ENCODE data around the gene CLEC10A.
"Not testable (repeated sequence)": the region's sequence is repeated elsewhere in the genome, so short reads cannot be mapped to it uniquely, and the experiment has no call there.

CLEC10A gene

GRCh38 chr17:7108560-7108925 is 28.5 kb upstream of the CLEC10A start:
- no peak for DNase-seq (ENCODE audit: low read depth in 2 of 2)

DNA sequence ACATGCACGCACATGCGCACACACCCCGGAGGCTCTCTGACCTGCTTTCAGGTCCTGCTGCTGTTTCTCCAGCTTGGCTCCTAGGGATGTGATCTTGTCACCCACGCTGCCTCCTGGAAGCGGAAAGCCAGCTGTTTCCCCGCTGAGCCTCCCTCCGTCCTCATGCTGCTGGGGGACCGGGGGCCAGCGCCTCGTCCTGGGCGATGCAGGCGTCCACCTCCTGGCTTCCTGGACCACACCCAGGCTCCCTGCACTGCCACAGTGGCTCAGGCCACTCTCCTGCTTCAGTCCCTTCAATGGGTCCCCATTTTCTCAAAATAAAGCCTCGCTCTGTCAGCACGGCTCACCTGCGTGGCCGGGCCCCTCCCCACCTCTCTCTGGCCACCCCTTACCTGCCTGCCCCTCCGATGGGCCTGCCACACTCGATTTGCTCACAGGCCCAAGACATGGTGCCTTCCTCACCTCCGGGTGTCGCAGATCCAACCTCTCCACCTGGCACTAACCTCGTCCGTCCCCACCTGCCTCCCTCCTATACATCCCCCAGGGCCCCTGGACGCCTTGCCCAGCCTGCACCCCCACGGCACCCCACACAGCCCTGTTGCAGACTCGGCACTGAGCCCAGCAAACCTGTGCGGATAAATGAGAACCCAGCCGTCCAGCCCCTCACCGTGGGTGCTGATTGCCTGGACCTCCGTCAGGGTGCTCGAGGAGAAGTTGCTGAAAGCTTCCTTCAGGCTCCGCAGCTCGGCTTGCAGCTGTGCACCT is 27.9 kb upstream of the CLEC10A start:
- DNase-seq (ENCODE audit: low read depth in 2 of 2): no peak

GRCh38 chr17:7107012-7107754 is 27.1 kb upstream of the CLEC10A start:
- no peak for DNase-seq (ENCODE audit: low read depth in 2 of 2)

DNA sequence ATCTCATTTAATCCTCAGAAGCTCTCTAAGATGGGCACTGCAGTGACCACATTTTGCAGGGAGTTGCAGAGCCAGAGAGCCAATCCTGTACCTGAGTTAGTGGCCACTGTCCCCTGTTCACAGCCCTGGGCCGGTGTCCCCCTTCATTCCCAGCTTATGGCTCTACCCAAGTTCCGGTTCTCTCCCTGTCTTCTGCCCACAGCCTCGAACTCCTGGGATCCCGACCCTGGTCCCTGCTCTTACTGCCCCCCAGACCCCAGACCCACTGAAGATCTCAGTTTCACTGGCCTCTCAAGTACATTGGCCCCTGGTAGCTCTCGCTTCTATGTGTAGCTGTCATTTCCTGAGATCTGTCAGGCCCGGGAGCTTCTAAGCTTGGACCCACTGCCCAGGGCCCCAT is 22.4 kb upstream of the CLEC10A start:
- DNase-seq (ENCODE audit: low read depth in 2 of 2): no peak

DNA sequence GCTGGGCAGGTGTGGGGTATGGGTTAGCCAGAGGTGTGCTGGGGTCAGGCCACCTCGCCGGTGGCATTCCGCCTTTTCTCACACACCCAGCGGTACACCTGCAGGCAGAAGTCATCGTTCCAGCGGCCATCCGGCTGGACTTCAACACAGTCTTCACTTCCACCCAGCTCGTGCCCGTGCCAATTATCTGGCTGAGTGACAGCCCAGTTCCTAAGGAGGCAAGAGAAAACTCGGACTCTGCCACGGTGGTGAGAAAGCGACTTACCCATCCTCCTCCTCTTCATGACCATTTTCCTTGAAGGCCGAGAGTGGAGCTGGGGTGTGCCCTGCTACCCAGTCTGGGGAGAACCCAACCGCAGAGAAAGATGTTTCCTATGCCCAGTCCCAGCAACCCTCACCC is 21.5 kb upstream of the CLEC10A start:
- DNase-seq (ENCODE audit: low read depth in 2 of 2): no peak

DNA sequence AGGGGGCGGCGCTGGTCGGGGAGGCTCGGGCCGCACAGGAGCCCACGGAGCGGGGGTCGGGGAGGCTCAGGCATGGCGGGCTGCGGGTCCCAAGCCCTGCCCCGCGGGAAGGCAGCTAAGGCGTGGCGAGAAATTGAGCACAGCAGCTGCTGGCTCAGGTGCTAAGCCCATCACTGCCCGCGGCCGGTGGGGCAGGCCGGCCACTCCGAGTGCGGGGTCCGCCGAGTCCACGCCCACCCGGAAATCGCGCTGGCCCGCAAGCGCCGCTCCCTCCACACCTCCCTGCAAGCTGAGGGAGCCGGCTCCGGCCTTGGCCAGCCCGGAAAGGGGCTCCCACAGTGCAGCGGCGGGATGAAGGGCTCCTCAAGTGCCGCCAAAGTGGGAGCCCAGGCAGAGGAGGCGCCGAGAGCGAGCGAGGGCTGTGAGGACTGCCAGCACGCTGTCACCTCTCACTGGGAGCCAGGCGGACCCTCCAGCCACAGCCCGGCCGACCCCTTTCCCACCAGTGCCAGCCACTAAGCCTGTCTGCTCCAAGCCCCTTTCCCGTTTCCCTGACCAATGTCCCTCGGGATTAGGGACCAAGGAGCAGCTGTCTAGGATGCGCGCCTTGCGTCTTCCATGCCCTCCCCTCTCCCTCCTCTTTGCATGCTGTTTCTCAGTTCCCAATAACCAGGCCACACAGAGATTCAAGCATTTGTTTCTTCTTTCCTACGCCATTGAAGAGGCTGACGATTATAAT is 20.8 kb upstream of the CLEC10A start:
- DNase-seq (ENCODE audit: low read depth in 2 of 2): not testable (repeated sequence)

- no peak for DNase-seq (ENCODE audit: low read depth in 2 of 2)
These were observed 18.9 kb upstream of the CLEC10A start for GRCh38 chr17:7098802-7099459.

GRCh38 chr17:7097940-7098339 is 17.9 kb upstream of the CLEC10A start:
- no peak for DNase-seq (ENCODE audit: low read depth in 2 of 2)

DNA sequence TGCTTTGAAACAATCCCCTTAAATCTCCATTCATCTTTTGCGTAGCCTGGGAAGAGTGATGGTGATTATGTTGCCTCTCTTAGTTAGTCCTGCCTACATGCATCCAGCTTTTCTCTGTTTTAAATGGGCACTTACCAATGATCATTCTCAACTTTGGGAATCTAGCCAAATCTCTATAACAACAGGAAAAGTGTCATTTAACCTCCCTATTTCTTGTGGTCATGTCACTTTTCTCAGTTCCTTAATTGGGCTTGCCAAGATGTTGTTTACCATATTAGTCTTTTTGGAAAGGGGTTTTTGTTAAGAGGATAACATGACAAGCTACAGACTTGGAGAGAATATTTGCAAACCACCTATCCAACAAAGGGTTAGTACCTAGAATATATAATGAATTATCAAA is 15.6 kb upstream of the CLEC10A start:
- DNase-seq (ENCODE audit: low read depth in 2 of 2): no peak

- no peak for DNase-seq (ENCODE audit: low read depth in 2 of 2)
These were observed 14.6 kb upstream of the CLEC10A start for GRCh38 chr17:7094652-7095019.

- DNase-seq (ENCODE audit: low read depth in 2 of 2): not testable (repeated sequence)
These were observed 11.4 kb upstream of the CLEC10A start for GRCh38 chr17:7091311-7092005.

DNA sequence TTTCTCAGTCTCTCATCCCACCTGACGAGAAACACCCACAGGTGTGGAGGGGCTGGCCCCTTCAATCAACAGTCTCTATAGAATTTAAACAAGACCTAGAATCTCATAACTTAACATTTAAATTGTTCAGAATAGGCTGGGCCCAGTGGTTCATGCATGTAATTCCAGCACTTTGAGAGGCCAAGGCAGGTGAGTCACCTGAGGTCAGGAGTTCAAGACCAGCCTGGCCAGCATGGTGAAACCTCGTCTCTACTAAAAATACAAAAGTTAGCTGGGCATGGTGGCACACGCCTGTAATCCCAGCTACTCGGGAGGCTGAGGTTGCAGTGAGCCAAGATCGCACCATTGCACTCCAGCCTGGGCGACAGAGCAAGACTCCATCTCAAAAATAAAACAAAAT is 9.5 kb upstream of the CLEC10A start:
- not testable (repeated sequence) for DNase-seq (ENCODE audit: low read depth in 2 of 2)

GRCh38 chr17:7088442-7088841 is 8.4 kb upstream of the CLEC10A start:
- DNase-seq (ENCODE audit: low read depth in 2 of 2): not testable (repeated sequence)

- no peak for DNase-seq (ENCODE audit: low read depth in 2 of 2)
These were observed 4.0 kb upstream of the CLEC10A start for GRCh38 chr17:7084088-7084487.

- DNase-seq (ENCODE audit: low read depth in 2 of 2): no peak
These were observed 3.5 kb upstream of the CLEC10A start for GRCh38 chr17:7083592-7083991.

- DNase-seq (ENCODE audit: low read depth in 2 of 2): no peak
These were observed 1.5 kb upstream of the CLEC10A start for GRCh38 chr17:7081341-7082062.

DNA sequence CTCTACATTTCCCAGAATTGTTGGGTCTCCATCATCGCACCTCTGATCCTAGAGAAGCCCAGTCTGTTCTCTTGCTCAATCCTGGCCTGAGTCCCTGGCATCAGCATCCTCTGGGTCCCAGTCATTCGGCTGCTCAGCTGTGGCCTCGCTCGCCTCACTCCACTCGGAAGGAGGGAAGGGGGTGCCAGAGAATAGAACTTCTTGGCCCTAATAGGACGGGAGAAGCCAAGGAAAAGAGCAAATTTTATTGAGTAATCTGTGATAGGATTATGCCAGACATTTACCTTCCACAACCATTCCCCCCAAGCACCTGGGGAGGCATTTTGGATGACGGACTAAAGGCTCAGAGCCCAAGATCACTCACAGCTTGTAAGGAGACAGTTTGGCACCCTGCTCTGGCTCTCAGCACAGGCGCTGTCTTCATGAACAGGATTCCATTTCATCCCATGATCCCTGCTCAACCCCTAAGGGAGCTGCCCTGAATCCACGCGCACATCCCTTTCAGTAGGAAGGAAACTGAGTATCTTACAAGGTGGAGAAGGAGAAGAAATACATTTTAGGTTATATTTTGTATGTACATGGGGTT is 498 bp upstream of the CLEC10A start:
- no peak for DNase-seq (ENCODE audit: low read depth in 2 of 2)

GRCh38 chr17:7078711-7079110 is 1.3 kb downstream of the CLEC10A start:
- no peak for DNase-seq (ENCODE audit: low read depth in 2 of 2)

DNA sequence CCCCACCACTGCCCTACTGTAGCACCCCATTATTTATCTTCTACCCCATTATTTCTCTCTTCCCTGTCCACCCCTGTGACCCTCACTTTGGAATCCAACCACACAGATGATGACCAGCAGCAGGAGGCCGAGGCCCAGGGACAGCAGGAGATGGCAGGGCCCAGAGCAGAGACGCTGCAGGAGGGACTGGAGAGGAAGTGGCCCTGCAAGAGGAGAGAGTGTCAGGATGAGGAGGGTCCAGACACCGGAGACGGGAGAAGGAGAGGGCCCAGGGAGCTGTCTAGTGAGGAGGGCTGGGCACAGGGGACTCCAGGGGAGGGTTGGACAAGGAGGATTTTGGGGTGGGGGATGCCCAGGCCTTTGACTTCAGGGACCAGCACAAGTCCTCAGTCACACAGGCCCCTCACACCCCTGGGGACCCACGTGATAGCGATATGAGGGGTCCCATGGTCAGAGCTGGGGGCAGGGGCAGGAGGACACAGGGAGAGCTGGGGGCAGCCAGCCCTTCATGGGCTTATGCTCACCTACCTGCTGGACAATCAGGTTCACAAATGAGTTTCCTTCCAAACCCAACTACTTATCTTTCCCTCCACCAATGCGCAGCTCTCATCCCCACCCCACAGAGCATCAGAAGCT is 2.0 kb downstream of the CLEC10A start:
- DNase-seq (ENCODE audit: low read depth in 2 of 2): no peak

GRCh38 chr17:7074931-7075330 is 5.1 kb downstream of the CLEC10A start:
- DNase-seq (ENCODE audit: low read depth in 2 of 2): no peak

All from stimulated activated CD4-positive, alpha-beta T cell treated with anti-CD3 and anti-CD28 coated beads, Interleukin-1b, Interleukin-23, amount 100 ng/mL, for 1 hour (primary cell).